ENCODE data around the gene AGO3. TPM values are rescaled to one million over a fixed set of nuclear protein-coding genes. Genes with fewer than 3 reads are reported as not detected.
"Not testable (repeated sequence)": the region's sequence is repeated elsewhere in the genome, so short reads cannot be mapped to it uniquely, and the experiment has no call there.

Gene AGO3
- total RNA-seq, 1 donor from 2014 or later: 17.5 TPM

DNA sequence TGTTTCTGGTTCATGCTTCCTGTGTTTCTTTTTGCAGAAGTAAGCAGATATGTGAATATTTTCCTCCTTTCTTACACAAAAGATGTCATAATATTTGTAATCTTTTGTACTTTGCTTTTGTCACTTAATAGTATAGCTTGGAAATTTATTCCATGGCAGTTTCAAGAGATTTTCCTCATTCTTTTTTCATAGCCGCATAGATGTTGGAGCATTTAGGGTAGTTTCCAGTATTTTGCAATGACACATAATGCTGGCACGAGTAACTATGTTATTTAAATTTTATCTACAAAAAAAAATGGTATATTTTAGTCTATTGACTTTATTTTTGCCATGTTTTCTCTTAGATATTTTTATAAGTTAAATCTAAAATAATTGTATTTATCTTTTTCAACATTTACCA, 40.7 kb downstream of the AGO3 start:
- DNase-seq (ENCODE audit: low spot score): no peak
- intact Hi-C loops (cut with DNase I): no loop called here

- DNase-seq (ENCODE audit: low spot score); intact Hi-C loops (cut with DNase I): not testable (repeated sequence)
Measured at GRCh38 chr1:35972631-35973030, 41.7 kb downstream of the AGO3 start.

DNA sequence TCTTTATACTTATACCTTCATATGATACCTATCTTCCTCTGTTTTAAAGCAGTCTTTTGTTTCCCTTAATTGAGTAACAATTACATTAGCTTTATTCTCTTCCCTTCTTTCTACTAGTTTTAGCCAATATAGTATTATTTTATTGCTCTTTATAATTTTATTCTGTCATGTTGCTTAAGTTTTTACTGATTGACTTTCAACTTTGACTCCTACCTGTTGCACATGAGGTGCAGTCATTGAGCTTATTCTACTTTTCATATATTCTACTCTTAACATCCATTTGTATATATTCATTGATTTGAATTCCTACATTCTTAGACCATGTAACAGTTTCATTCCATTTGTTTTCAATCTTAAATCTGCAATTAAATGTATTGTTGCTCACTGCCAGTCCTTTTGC, 49.2 kb downstream of the AGO3 start:
- intact Hi-C loops (cut with DNase I): no loop called here

DNA sequence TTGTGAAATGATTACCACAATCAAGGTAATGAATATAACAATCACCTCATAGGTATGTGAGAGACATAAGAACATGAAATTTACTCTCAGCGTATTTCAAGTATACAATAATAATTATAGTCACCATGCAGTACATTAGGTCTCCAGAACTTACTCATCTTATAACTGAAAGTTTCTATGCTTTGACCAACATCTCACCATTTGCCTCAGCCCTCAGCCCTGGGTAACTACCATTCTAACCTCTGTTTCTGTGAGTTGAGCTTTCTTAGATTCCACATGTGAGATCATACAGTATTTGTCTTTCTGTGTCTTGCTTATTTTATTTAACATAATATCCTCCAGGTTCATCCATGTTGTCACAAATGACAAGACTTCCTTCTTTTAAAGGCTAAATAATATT, 57.3 kb downstream of the AGO3 start:
- intact Hi-C loops (cut with DNase I): no loop called here

More for the DNA sequence above, 49.2 kb downstream of the AGO3 start:
- no peak for DNase-seq (ENCODE audit: low spot score)

DNA sequence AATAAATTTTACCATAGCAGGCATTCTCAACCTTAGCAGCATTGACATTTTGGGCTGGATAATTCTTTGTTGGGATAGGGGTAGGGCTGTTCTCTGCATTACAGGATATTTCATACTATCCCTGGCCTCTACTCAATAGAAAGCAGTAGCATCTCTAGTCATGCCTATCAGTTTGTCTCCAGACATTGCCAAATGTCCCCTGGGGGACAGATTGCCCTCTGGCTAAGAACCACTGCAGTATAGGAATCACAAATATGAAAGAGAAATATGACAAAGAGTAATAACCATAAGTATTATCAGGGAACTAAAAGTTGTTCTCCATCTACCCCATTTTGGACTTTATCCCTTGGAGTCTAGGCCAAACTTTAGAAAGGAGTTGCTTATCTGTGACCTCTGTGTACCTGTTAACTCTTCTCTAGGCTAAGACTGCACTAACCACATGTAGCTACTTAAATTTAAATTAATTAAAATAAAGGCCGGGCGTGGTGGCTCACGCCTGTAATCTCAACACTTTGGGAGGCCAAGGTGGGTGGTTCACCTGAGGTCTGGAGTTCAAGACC, 76.1 kb downstream of the AGO3 start:
- intact Hi-C loops (cut with DNase I): no loop called here
- DNase-seq (ENCODE audit: low spot score): no peak

More for the DNA sequence above, 57.3 kb downstream of the AGO3 start:
- DNase-seq (ENCODE audit: low spot score): no peak

DNA sequence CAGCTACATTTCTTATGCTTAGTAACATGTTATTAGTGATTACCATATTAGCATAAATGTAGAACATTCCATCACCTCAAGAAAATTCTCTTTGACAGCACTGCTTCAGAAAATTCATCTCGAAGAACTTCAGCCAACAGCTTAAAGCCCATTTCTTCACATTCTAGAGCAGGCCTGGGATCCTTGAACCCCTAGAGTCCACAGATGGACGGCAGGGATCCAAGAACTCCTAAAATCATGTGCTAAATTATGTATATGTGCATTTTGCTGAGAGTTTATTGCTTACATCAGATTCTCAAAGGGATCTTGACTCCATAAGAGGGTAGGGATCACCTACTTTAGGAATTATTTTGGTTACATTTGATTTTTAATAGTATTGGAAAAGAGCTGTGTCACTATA, 76.8 kb downstream of the AGO3 start:
- intact Hi-C loops (cut with DNase I): no loop called here
- DNase-seq (ENCODE audit: low spot score): no peak

DNA sequence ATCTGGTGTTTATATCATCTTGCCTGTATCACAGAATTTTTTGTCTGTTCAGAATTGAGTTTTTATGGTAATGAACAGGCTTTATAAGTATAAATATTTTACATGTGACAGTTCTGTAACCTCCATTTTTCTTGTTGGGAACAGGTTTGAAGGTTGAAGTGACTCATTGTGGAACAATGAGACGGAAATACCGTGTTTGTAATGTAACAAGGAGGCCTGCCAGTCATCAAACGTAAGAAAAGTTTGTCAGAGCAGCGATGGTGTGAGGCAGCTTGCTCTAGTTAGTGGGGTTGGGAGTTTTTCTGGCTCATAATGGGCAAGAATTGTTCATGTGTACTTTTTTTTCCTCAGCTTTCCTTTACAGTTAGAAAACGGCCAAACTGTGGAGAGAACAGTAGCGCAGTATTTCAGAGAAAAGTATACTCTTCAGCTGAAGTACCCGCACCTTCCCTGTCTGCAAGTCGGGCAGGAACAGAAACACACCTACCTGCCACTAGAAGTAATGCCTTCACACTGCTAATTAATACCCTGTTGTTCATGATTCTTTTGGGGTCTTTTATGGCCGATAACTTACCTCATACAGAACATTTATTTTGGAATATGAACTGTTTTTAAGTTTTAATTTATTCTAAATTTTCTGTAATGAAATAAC, 77.8 kb downstream of the AGO3 start:
- intact Hi-C loops (cut with DNase I): no loop called here
- no peak for DNase-seq (ENCODE audit: low spot score)

DNA sequence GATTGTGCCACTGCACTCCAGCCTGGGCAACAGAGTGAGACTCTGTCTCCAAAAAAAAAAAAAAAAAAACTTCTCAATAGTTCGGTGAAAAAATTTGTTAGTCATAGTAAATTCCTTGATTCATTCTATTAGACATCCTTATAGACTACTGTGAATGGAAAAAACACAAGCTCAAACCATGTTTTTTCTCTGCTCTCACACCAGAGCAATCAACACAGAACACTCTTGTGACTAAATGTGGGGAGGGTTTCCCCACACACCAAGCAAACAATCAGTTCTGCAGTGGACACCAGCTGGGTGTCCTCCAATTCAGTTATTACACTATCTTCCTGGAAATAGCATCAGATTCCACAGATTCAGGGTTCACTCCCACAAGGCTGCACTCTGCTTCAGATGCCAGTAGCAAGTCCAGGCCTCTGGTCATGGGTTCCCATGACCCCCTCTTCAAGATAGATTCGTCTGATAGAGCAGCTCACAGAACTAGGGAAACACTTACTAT, 83.9 kb downstream of the AGO3 start:
- intact Hi-C loops (cut with DNase I): no loop called here
- no peak for DNase-seq (ENCODE audit: low spot score)

DNA sequence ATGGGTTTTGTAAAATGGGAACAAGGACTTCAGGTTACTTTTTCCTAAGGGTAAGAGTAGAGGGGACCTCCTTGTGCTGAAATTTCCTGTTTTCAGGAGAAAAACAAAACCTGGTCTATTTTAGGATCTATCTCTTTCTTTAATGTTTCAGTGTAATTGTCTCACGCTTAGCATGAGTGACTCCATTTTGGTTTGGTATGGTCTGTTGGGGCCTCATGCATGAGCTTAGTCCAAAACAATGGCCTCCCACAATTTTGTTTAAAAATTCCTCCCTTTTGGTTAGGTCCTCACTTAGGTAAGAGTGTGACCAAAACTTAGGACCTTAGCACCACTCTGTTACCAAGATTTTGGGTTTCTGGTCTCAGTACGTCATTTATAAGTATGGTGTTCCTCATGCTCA, 85.8 kb downstream of the AGO3 start:
- no peak for DNase-seq (ENCODE audit: low spot score)
- intact Hi-C loops (cut with DNase I): no loop called here

DNA sequence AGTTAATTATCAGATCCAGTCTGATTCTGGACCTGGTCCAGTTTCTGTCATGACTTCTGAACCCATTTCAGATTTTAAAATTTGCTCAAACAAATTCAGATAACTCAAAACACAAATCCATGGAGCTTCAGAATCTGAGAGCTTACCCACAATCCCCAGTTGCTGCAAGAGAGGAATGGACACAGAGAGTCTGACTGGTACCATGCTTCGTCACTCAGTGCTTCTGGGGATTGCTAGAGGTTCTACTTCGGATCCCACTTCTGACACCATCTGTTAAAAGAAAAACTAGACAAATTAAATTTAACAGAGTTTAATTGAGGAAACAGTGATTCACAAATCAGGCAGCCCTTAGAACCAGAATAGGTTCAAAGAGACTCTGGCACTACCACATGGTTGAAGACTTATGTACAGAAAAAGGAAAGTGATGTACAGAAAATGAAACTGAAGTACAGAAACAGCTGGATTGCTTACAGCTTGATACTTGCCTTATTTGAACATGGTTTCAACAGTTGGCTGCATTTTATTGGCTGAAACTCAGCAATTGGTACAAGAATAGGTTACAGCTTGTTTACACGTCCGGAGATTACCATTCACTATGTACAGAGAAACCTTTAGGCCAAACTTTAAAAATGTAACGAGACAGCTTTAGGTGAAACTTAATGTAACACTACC, 92.3 kb downstream of the AGO3 start:
- DNase-seq (ENCODE audit: low spot score): no peak
- intact Hi-C loops (cut with DNase I): no loop called here

DNA sequence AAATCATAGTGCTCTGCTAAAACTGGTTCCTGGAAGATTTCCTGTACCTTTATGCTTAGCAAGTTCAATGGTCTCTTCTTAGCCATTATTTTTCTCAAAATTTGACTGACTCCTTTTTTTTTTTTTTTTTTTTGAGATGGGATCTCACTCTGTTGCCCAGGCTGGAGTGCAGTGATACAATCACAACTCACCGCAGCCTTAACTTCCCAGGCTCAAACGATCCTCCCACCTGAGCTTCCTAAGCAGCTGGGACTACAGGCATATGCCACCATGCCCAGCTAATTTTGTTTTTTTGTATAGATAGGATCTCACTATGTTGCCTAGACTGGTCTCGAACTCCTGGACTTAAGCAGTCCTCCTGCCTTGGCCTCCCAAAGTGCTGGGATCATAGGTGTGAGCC, 93.1 kb downstream of the AGO3 start:
- intact Hi-C loops (cut with DNase I); DNase-seq (ENCODE audit: low spot score): not testable (repeated sequence)

DNA sequence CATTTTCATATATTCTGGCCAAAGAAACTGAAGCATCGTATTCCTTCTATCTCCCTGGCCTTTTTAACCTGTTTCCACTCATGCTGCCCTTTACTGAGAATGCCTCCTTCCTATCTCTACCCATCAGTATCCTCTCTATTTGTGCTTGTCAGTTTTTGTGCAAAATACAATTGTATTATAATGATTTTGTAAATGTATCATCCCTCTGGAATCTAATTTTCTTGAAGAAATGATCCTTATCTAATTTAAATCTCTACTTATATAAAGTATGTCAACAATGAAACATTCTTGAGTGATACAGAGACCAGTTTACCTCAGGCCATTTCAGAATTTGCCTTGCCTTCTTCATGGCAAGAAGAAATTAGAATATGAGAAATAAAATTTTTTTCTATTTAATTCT, 93.9 kb downstream of the AGO3 start:
- intact Hi-C loops (cut with DNase I): no loop called here
- DNase-seq (ENCODE audit: low spot score): no peak

- intact Hi-C loops (cut with DNase I): no loop called here
- no peak for DNase-seq (ENCODE audit: low spot score)
Measured at GRCh38 chr1:36027766-36028165, 96.9 kb downstream of the AGO3 start.

DNA sequence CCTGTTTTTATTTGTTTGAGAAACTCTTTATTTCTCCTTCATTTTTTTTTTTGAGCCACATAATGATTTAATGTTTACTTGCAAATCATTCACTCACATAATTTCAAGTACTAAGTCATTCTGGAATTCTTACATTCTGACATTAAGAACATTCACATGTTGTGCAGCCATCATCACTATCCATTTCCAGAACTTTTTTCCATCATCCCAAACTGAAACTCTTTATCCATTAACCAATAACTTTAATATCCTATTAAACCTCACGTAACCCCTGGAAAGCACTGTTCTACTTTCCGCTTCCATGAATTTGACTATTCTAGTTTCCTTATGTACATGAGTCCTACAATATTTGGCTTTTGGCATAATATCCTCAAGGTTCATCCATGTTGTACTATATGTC, 100.5 kb downstream of the AGO3 start:
- DNase-seq (ENCODE audit: low spot score): no peak
- intact Hi-C loops (cut with DNase I): no loop called here

- intact Hi-C loops (cut with DNase I): no loop called here
- no peak for DNase-seq (ENCODE audit: low spot score)
Measured at GRCh38 chr1:36034692-36035091, 103.8 kb downstream of the AGO3 start.

DNA sequence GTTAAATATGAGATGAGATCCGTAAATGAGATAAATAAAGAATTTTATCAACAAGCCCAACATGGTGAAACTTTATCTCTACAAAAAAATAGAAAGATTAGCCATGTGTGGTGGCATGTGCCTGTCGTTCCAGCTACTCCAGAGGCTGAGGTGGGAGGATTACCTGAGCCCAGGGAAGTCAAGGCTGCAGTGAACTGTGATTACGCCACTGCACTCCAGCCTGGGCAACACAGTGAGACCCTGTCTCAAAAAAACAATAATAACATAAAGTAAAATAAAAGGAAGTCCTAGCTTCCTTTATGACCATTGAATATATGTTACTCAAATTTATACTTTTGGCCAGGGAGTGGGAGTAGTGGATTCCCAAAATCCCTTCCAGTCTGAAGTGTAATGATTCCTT, 104.2 kb downstream of the AGO3 start:
- intact Hi-C loops (cut with DNase I): no loop called here

DNA sequence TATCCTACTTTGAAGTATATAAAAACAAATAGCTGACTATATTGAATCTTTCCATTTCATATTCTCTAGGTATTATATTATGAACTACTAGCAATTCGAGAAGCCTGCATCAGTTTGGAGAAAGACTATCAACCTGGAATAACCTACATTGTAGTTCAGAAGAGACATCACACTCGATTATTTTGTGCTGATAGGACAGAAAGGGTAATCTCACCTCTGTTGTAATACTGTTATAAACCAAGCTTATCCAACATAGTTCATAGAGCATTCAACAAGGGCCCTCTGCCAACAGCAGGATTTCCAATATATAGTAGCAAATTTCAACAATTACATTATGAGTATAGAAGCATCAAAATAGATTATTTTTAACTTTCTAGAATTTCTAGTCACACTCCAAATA, 109.3 kb downstream of the AGO3 start:
- intact Hi-C loops (cut with DNase I): no loop called here
- DNase-seq (ENCODE audit: low spot score): no peak

More for the DNA sequence above, 104.2 kb downstream of the AGO3 start:
- no peak for DNase-seq (ENCODE audit: low spot score)

DNA sequence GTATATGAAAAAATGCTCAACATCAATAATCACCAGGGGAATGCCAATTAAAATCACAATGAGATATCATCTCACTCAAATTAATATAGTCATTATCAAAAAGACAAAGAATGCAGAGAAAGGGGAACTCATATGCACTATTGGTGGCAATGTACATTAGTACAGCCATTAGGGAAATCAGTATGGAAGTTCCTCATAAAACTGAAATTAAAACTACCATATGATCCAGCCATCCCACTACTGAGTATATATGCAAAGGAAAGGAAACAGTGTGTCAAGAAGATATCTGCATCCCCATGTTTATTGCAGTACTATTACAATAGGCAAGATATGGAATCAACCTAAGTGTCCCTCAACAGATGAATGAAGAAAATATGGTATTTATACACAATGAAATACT, 120.9 kb downstream of the AGO3 start:
- no peak for DNase-seq (ENCODE audit: low spot score)
- intact Hi-C loops (cut with DNase I): no loop called here

GRCh38 chr1:36053978-36054377, 123.1 kb downstream of the AGO3 start:
- DNase-seq (ENCODE audit: low spot score): no peak
- intact Hi-C loops (cut with DNase I): no loop called here

DNA sequence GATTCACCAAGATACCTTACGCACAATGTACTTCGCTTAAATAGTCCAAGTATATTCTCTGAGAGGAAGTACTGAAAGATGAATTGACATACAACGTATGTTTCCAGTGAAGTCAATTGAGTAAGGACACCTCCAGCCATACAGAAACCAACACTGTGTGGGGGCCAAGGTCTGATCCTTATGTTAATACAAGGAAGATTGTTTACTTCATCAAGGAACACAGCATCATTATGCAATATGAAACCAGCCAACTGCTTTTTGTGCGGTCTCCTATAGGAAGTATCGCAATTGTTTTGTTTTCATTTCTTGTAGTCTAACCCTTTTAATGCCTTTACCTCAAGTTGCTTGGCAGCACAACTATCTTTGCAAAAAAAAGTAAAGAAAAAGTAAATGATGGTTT, 124.8 kb downstream of the AGO3 start:
- intact Hi-C loops (cut with DNase I): no loop called here
- no peak for DNase-seq (ENCODE audit: low spot score)

DNA sequence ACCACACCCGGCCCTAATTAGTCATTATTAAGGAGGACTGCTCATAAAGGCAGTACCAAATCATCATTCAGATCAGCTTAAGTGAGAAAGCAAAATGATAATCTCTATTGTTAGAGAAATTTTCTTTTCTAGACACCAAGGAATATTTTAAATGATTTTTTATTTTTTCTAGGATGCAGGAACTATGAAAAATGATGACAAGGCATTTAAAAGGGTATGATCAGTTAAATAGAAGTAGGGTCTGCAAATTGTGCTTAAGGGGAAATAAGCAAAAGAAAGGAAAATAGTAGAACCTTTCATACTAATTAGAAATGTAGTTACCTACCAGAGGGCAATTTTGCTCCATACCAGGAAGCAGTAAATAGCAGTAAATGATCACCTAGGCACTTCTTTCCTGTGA, 131.4 kb downstream of the AGO3 start:
- DNase-seq (ENCODE audit: low spot score): no peak
- intact Hi-C loops (cut with DNase I): no loop called here

Measured in cardiac septum (tissue), 1 donor.